HCT116 (cell line): ENCODE measurements around the gene PRKG1. TPM values are rescaled to one million over a fixed set of nuclear protein-coding genes. Genes with fewer than 3 reads are reported as not detected.

Experiments
- ATAC-seq: fragments of 200-7000 bp; cut with Tn5 transposase; 2 replicates; pipeline ENCODE4 v1.9.1; 2020; ENCODE audit warnings: mild to moderate bottlenecking, moderate library complexity
- BruUV-seq: library from RNA; stranded (reverse); fragments of 400-500 nt; replicated peaks from 2 replicates; lab custom pipeline; 2021; lab: Mats Ljungman, UMichigan
- CTCF ChIA-PET: fragments of 300-600 bp; sonication (Branson Sonifier 250); formaldehyde crosslinking; loops from one replicate; lab custom pipeline; 2021; ENCODE audit warnings: antibody characterized with exemption; lab: Charles Lee
- POLR2A ChIA-PET: fragments of 300-600, 350-600 bp; sonication (Branson Sonifier 250); formaldehyde crosslinking; loops from one replicate; lab custom pipeline; 2021; ENCODE audit warnings: antibody characterized with exemption; lab: Charles Lee
- RAD21 ChIA-PET, 2 experiments: fragments of 300-600 bp; sonication (Branson Sonifier 250); formaldehyde crosslinking; loops; one replicate each; lab custom pipeline; 2023; ENCODE audit warnings: low total read pairs in 2 of 2; ENCODE audit not compliant: uncharacterized antibody in 2 of 2, unreplicated experiment in 2 of 2, low non-redundant PET in 1 of 2; lab: Charles Lee
- DNase-seq: peaks from one replicate; pipeline ENCODE4 v3.0.0-alpha.2; 2010; ENCODE audit warnings: low read depth, low spot score
- H2AFZ ChIP-seq: fragments of 200-600 bp; shearing (Covaris generic), sonication (generic); 2 replicates; pipeline ENCODE4 v1.6.1; 2017; ENCODE audit warnings: low read depth, mixed run types, mixed read lengths, antibody characterized with exemption, low read length; ENCODE audit not compliant: poor library complexity, severe bottlenecking
- H3K27ac ChIP-seq: 2 replicates; pipeline ENCODE4 v1.5.1; 2012; ENCODE audit warnings: low read depth, low read length
- H3K27me3 ChIP-seq: fragments of 200-600 bp; sonication (generic); 2 replicates; pipeline ENCODE4 v1.6.1; 2016; ENCODE audit warnings: mixed run types, low read length, mixed read lengths; ENCODE audit not compliant: insufficient read depth
- H3K36me3 ChIP-seq, 2 experiments: fragments of 200-500 bp in 1 of 2; fragments of 200-600 bp in 1 of 2; sonication (Bioruptor generic) in 1 of 2; sonication (generic) in 1 of 2; 2 replicates each; pipeline versions ENCODE4 v1.5.1 to v1.6.1; 2014 to 2016; ENCODE audit warnings: low read length in 2 of 2, inconsistent platforms in 1 of 2, mixed read lengths in 1 of 2, mixed run types in 1 of 2; ENCODE audit not compliant: insufficient read depth in 2 of 2, control insufficient read depth in 1 of 2
- H3K4me1 ChIP-seq, 2 experiments: fragments of 200-600 bp in 1 of 2; sonication (generic) in 1 of 2; 2 replicates each; pipeline versions ENCODE4 v1.5.1 to v1.6.1; 2012 to 2017; ENCODE audit warnings: low read length in 2 of 2, inconsistent platforms in 1 of 2, mild to moderate bottlenecking in 1 of 2, mixed read lengths in 1 of 2, mixed run types in 1 of 2, moderate library complexity in 1 of 2; ENCODE audit not compliant: insufficient read depth in 2 of 2, control insufficient read depth in 1 of 2
- H3K4me2 ChIP-seq: fragments of 200-600 bp; sonication (generic); 2 replicates; pipeline ENCODE4 v1.6.1; 2017; ENCODE audit warnings: mixed run types, low read length, mixed read lengths
- H3K4me3 ChIP-seq, 2 experiments: fragments of 200-600 bp in 1 of 2; sonication (generic) in 1 of 2; replicated peaks in 1 of 2; 2 replicates each; pipeline ENCODE4 v1.5.1; 2011 to 2016; ENCODE audit warnings: low read length in 2 of 2, control low read depth in 1 of 2, low read depth in 1 of 2, mild to moderate bottlenecking in 1 of 2, mixed read lengths in 1 of 2, mixed run types in 1 of 2
- H3K79me2 ChIP-seq: fragments of 200-600 bp; sonication (generic); 2 replicates; pipeline ENCODE4 v1.6.1; 2017; ENCODE audit warnings: mild to moderate bottlenecking, mixed run types, low read length, moderate library complexity, mixed read lengths; ENCODE audit not compliant: insufficient read depth
- H3K9ac ChIP-seq: fragments of 200-600 bp; sonication (generic); 2 replicates; pipeline ENCODE4 v1.6.1; 2016; ENCODE audit warnings: low read length, mixed read lengths
- H3K9me2 ChIP-seq: fragments of 200-600 bp; sonication (generic), shearing (Covaris generic); 2 replicates; pipeline ENCODE4 v1.6.1; 2017; ENCODE audit warnings: mixed run types, mild to moderate bottlenecking, moderate library complexity; ENCODE audit not compliant: insufficient read depth
- H3K9me3 ChIP-seq, 2 experiments: fragments of 200-500 bp in 1 of 2; fragments of 200-600 bp in 1 of 2; sonication (Bioruptor generic) in 1 of 2; sonication (generic) in 1 of 2; 2 replicates each; pipeline ENCODE4 v1.6.1; 2014 to 2017; ENCODE audit warnings: low read length in 2 of 2, mixed read lengths in 2 of 2, inconsistent platforms in 1 of 2, low read depth in 1 of 2, mild to moderate bottlenecking in 1 of 2, mixed run types in 1 of 2, moderate library complexity in 1 of 2; ENCODE audit not compliant: control insufficient read depth in 1 of 2, insufficient read depth in 1 of 2
- H4K20me1 ChIP-seq: fragments of 200-600 bp; sonication (generic), shearing (Covaris generic); 2 replicates; pipeline ENCODE4 v1.6.1; 2017; ENCODE audit warnings: mixed run types, mild to moderate bottlenecking, moderate library complexity; ENCODE audit not compliant: insufficient read depth
- ATF3 ChIP-seq: IDR thresholded peaks from 2 replicates; pipeline ENCODE4 v1.6.1; 2012
- CEBPB ChIP-seq: IDR thresholded peaks from 2 replicates; pipeline ENCODE4 v1.6.1; 2012; ENCODE audit warnings: low read depth
- EGR1 ChIP-seq: IDR thresholded peaks from 2 replicates; pipeline ENCODE4 v1.6.1; 2012; ENCODE audit warnings: low read depth
- ELF1 ChIP-seq: IDR thresholded peaks from 2 replicates; pipeline ENCODE4 v1.6.1; 2012; ENCODE audit warnings: low read depth, borderline replicate concordance
- EZH2 ChIP-seq: fragments of 200-600 bp; sonication (generic); IDR thresholded peaks from 2 replicates; pipeline ENCODE4 v1.6.1; 2017; ENCODE audit warnings: antibody characterized with exemption, mixed run types
- EZH2phosphoT487 ChIP-seq: fragments of 200-600 bp; IDR thresholded peaks from 2 replicates; pipeline ENCODE4 v1.6.1; 2018; ENCODE audit warnings: antibody characterized with exemption, borderline replicate concordance
- JUND ChIP-seq: IDR thresholded peaks from 2 replicates; pipeline ENCODE4 v1.6.1; 2012
- POLR2A ChIP-seq: IDR thresholded peaks from 2 replicates; pipeline ENCODE4 v1.7.0; 2011; ENCODE audit warnings: borderline replicate concordance; ENCODE audit not compliant: insufficient read depth, insufficient read length; ENCODE audit errors: extremely low read depth
- POLR2AphosphoS5 ChIP-seq: IDR thresholded peaks from 2 replicates; pipeline ENCODE4 v1.6.1; 2011; ENCODE audit warnings: mild to moderate bottlenecking, low read depth, low read length, moderate library complexity
- SIN3A ChIP-seq: IDR thresholded peaks from 2 replicates; pipeline ENCODE4 v1.6.1; 2012; ENCODE audit warnings: low read depth
- SRF ChIP-seq: IDR thresholded peaks from 2 replicates; pipeline ENCODE4 v1.6.1; 2012; ENCODE audit warnings: low read depth
- YY1 ChIP-seq: IDR thresholded peaks from 2 replicates; pipeline ENCODE4 v1.6.1; 2011; ENCODE audit warnings: low read length, low read depth, moderate library complexity, mild to moderate bottlenecking; ENCODE audit not compliant: insufficient replicate concordance; ENCODE audit errors: extremely low read depth
- ZBTB33 ChIP-seq: IDR thresholded peaks from 2 replicates; pipeline ENCODE4 v1.6.1; 2011; ENCODE audit warnings: mild to moderate bottlenecking, low read length, moderate library complexity; ENCODE audit not compliant: insufficient replicate concordance; ENCODE audit errors: extremely low read depth
- ZFX ChIP-seq: fragments of 450-650 bp; IDR thresholded peaks from 2 replicates; pipeline ENCODE4 v1.6.1; 2017
- ZNF274 ChIP-seq: fragments of 200-500 bp; sonication (Bioruptor generic); IDR thresholded peaks from 2 replicates; pipeline ENCODE4 v1.6.1; 2014; ENCODE audit warnings: mild to moderate bottlenecking, low read depth, low read length, inconsistent platforms
- intact Hi-C: fragments of 100-400 bp; cut with micrococcal nuclease; formaldehyde crosslinking; loops from 2 replicates; pipeline ENCODE4 v1.10.0; 2022
- total RNA-seq: library from RNA; stranded (reverse); gene quantifications from one replicate; pipeline ENCODE4 v1.2.1, GENCODE V29; 2021; ENCODE audit not compliant: unreplicated experiment

PRKG1 gene
- total RNA-seq, 1 experiment from 2014 or later, result 1.4 TPM

GRCh38 chr10:52276986-52277385, 1202.7 kb downstream of the PRKG1 start:
- ChIA-PET RAD21 (no interaction called here), POLR2A (no interaction called here), CTCF (no interaction called here)
- Histone ChIP-seq H3K36me3 (no peaks in the 10 kb centered on the region), H3K9me2 (no peaks in the 10 kb centered on the region), H2AFZ (no peak overlapping the region), H4K20me1 (no peaks in the 10 kb centered on the region), H3K4me1 (no peaks in the 10 kb centered on the region), H3K79me2 (no peaks in the 10 kb centered on the region), H3K27ac (no peak overlapping the region)
- no peak for DNase-seq
- no TSS peak for BruUV-seq
- no peak for TF ChIP-seq SIN3A
- TF ChIP-seq POLR2AphosphoS5, result no peak
- TF ChIP-seq SRF, result no peak
- no peak for TF ChIP-seq EGR1
- TF ChIP-seq CEBPB, result no peak
- TF ChIP-seq EZH2phosphoT487, result no peak
- no peak for TF ChIP-seq ELF1
- no peak for TF ChIP-seq ZBTB33
- TF ChIP-seq, all 23 proteins: peak for 0
- Histone ChIP-seq H3K4me2 (no peak overlapping the region), H3K27me3 (no peaks in the 10 kb centered on the region), H3K4me3 (no peak overlapping the region), H3K9ac (no peak overlapping the region), H3K9me3 (no peaks in the 10 kb centered on the region)
- ATAC-seq, result no peak
- intact Hi-C loops, result no loop called here

- no peaks in the 10 kb centered on the region for H3K36me3 ChIP-seq
- CTCF ChIA-PET, result no interaction called here
- H3K9ac ChIP-seq, result no peak overlapping the region
- H3K9me2 ChIP-seq, result no peaks in the 10 kb centered on the region
- DNase-seq (no peak), ATAC-seq (no peak)
- BruUV-seq, result no TSS peak
- H2AFZ ChIP-seq, result no peak overlapping the region
- H3K27ac ChIP-seq, result no peak overlapping the region
- H3K4me1 ChIP-seq, result no peaks in the 10 kb centered on the region
- H3K9me3 ChIP-seq, result no peaks in the 10 kb centered on the region
- H3K4me3 ChIP-seq, result no peak overlapping the region
- POLR2A ChIA-PET, result interaction anchor here (0.6 to 0.7 kb wide), 2 partner anchors 48 to 378 kb away, joined by 3 read pairs; no protein-coding TSS in a partner anchor
- no peaks in the 10 kb centered on the region for H3K27me3 ChIP-seq
- no peak overlapping the region for H3K4me2 ChIP-seq
- H4K20me1 ChIP-seq, result no peaks in the 10 kb centered on the region
- RAD21 ChIA-PET, result no interaction called here
- H3K79me2 ChIP-seq, result no peaks in the 10 kb centered on the region
- intact Hi-C loops, result no loop called here
- no peak for TF ChIP-seq POLR2AphosphoS5
- no peak for TF ChIP-seq ZNF274
- TF ChIP-seq POLR2A, result no peak
- no peak for TF ChIP-seq EGR1
- no peak for TF ChIP-seq ZBTB33
- TF ChIP-seq YY1, result no peak
- no peak for TF ChIP-seq ATF3
- no peak for TF ChIP-seq SRF
- TF ChIP-seq SIN3A, result no peak
- TF ChIP-seq EZH2, result no peak
- TF ChIP-seq JUND, result no peak
- no peak for TF ChIP-seq ZFX
Observed at GRCh38 chr10:52279546-52279945, 1205.3 kb downstream of the PRKG1 start.
